Measurements from ENCODE around the gene DAZAP1.

The DAZAP1 gene

GRCh38 chr19:1377176-1377964 is 30.0 kb upstream of the DAZAP1 start:
- no peak for DNase-seq

GRCh38 chr19:1377965-1378785 is 29.2 kb upstream of the DAZAP1 start:
- no peak for DNase-seq

- DNase-seq: no peak
Observed at GRCh38 chr19:1379126-1379905, 28.1 kb upstream of the DAZAP1 start.

GRCh38 chr19:1379961-1380489 is 27.4 kb upstream of the DAZAP1 start:
- no peak for DNase-seq

GRCh38 chr19:1382250-1382649 is 25.1 kb upstream of the DAZAP1 start:
- no peak for DNase-seq

- no peak for DNase-seq
Observed at GRCh38 chr19:1383017-1383311, 24.4 kb upstream of the DAZAP1 start.

- DNase-seq: peak; percentile 94
Observed at GRCh38 chr19:1383312-1384084, 23.9 kb upstream of the DAZAP1 start, which contains the start of gene NDUFS7. Gene NDUFS7, plus strand, starts transcription at chr19:1383907. Its CDS starts 20 bp downstream, at chr19:1383927.

- no peak for DNase-seq
Observed at GRCh38 chr19:1384085-1384462, 23.3 kb upstream of the DAZAP1 start.

GRCh38 chr19:1384478-1385110 is 22.8 kb upstream of the DAZAP1 start:
- DNase-seq: no peak

GRCh38 chr19:1385816-1386215 is 21.6 kb upstream of the DAZAP1 start:
- no peak for DNase-seq

GRCh38 chr19:1386945-1387683 is 20.3 kb upstream of the DAZAP1 start:
- no peak for DNase-seq

GRCh38 chr19:1387684-1388636 is 19.4 kb upstream of the DAZAP1 start:
- no peak for DNase-seq

GRCh38 chr19:1388637-1389026 is 18.8 kb upstream of the DAZAP1 start:
- DNase-seq: no peak

- DNase-seq: no peak
Observed at GRCh38 chr19:1389033-1389940, 18.1 kb upstream of the DAZAP1 start.

GRCh38 chr19:1390890-1391423 is 16.4 kb upstream of the DAZAP1 start:
- DNase-seq: no peak

GRCh38 chr19:1392407-1392806 is 15.0 kb upstream of the DAZAP1 start:
- DNase-seq: no peak

- DNase-seq: no peak
Observed at GRCh38 chr19:1392939-1393530, 14.4 kb upstream of the DAZAP1 start.

- no peak for DNase-seq
Observed at GRCh38 chr19:1393841-1394240, 13.5 kb upstream of the DAZAP1 start.

All from activated CD4-positive, alpha-beta T cell treated with anti-CD3 and anti-CD28 coated beads for 48 hours (primary cell).